ENCODE measurements around the gene TMEM63C. TPM values are rescaled to one million over a fixed set of nuclear protein-coding genes. Genes with fewer than 3 reads are reported as not detected.

TMEM63C gene
- total and polyA plus RNA-seq, 2 donors (not counting 3 experiments of a cell fraction or from before 2014, with no cell fraction given) = not detected

GRCh38 chr14:77212943-77213678 lies 31.5 kb downstream of the TMEM63C start:
- CTCF ChIA-PET = interaction anchor here (0.6 to 3.8 kb wide), 20 partner anchors 9 to 340 kb away, joined by 3 to 32 read pairs (median 4); no protein-coding TSS in a partner anchor

More at GRCh38 chr14:77212943-77213678, 31.5 kb downstream of the TMEM63C start:
- DNase-seq (ENCODE audit: low read depth, low spot score) (no peak), FAIRE-seq (no peak)
- no peak overlapping the region for H3K4me3 ChIP-seq (replicated peaks in 1 of 3; ENCODE audit: insufficient read depth in 1 of 3, low read depth in 1 of 3, low read length in 3 of 3)
- dilution Hi-C loops (cut with MboI; ENCODE audit: extremely low pct_ligation_motif_present, low sequenced_read_pairs) = no loop called here
- no peak overlapping the region for H3K4me2 ChIP-seq (ENCODE audit: insufficient read depth, low read length)
- TF ChIP-seq FOS (IDR thresholded peaks at IDR 0.05; ENCODE audit: borderline replicate concordance, insufficient read depth, low read length) = no peak
- peak; percentile 41 to 71 for TF ChIP-seq CTCF (IDR thresholded peaks at IDR 0.05; ENCODE audit: extremely low read depth in 1 of 2, insufficient read depth in 1 of 2, low read depth in 1 of 2, low read length in 2 of 2)
- TF ChIP-seq MAX (IDR thresholded peaks at IDR 0.05; ENCODE audit: insufficient read depth, insufficient read length) = no peak
- TF ChIP-seq JUN (IDR thresholded peaks at IDR 0.05; ENCODE audit: borderline replicate concordance, insufficient read depth, insufficient read length, low read depth) = no peak
- no peaks in the 10 kb centered on the region for H4K20me1 ChIP-seq (replicated peaks; ENCODE audit: control insufficient read depth, extremely low read depth, insufficient read depth, low read length)
- no peak overlapping the region for H3K9ac ChIP-seq (replicated peaks; ENCODE audit: extremely low read depth, insufficient read depth, low read length)
- H3K9me3 ChIP-seq (replicated peaks; ENCODE audit: control insufficient read depth, insufficient read depth, low read length) = no peaks in the 10 kb centered on the region
- H3K27ac ChIP-seq (ENCODE audit: insufficient read depth, low read depth, low read length) = no peak overlapping the region
- no peaks in the 10 kb centered on the region for H3K9me1 ChIP-seq (replicated peaks; ENCODE audit: control insufficient read depth, extremely low read depth, insufficient read depth, low read length)
- no peaks in the 10 kb centered on the region for H3K79me2 ChIP-seq (ENCODE audit: control insufficient read depth, insufficient read depth, low read length)
- no peaks in the 10 kb centered on the region for H3K36me3 ChIP-seq (ENCODE audit: control insufficient read depth in 2 of 2, extremely low read depth in 1 of 2, insufficient read depth in 2 of 2, low read length in 2 of 2)
- H3K4me1 ChIP-seq (ENCODE audit: control insufficient read depth, extremely low read depth, insufficient read depth, low read length) = no peaks in the 10 kb centered on the region
- H2AFZ ChIP-seq (ENCODE audit: low read depth, low read length) = no peak overlapping the region
- no TSS peak for BruUV-seq (replicated peaks)
- peaks cover 0 to 2% of the 10 kb centered on the region in 2 experiments for H3K27me3 ChIP-seq (ENCODE audit: control insufficient read depth in 2 of 2, insufficient read depth in 2 of 2, low read length in 2 of 2)
- POLR2A ChIA-PET = no interaction called here
- intact Hi-C loops (cut with micrococcal nuclease) = loop anchor here (2.0 kb wide), 1 partner anchor 60 kb away; no protein-coding TSS in a partner anchor
